Measurements from ENCODE around the gene CIROP. TPM values are rescaled to one million over a fixed set of nuclear protein-coding genes. Genes with fewer than 3 reads are reported as not detected.
A peak's percentile ranks its signal among the peaks of the same experiment; 100 is the strongest.

The CIROP gene
- total and polyA plus RNA-seq, 2 donors (not counting 1 experiment from before 2014, with no cell fraction given), result not detected

DNA sequence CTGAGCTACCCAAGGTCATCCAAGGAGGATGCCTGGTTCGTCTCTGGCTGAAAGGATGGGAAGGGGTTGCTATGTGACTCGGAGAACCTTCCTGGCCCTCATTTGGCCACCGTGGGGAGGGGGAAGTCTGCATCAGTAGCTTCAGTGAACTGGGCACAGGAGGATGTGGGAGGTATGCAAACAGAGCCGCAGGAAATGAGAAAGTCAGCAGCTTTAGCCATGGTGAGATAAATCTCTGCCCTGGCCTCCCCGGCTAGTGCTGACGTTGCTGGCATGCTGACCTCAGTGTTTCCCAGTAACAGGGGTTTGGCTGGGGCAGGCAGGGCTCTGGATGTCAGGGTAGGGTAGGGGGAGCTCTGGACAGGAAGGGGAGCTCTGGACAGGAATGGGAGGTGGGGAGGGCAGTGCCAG, 16.6 kb upstream of the CIROP start:
- peak; percentile 47 for DNase-seq
- Histone ChIP-seq H4K20me1 (ENCODE audit: control insufficient read depth, insufficient read depth, low read length, poor library complexity, severe bottlenecking) (no peaks in the 10 kb centered on the region), H3K4me1 (ENCODE audit: control insufficient read depth in 2 of 2, insufficient read depth in 2 of 2, low read length in 2 of 2) (peaks cover 32 to 35% of the 10 kb centered on the region in 2 donors), H3K4me3 (ENCODE audit: control extremely low read depth in 1 of 5, extremely low read depth in 1 of 5, insufficient read depth in 1 of 5, low read depth in 2 of 5, low read length in 4 of 5) (peak overlapping the region in 3 of 5 experiments; percentile 27 to 36 (median 31)), H3K4me2 (replicated peaks; ENCODE audit: low read depth, low read length, poor library complexity, severe bottlenecking) (peak overlapping the region; percentile 77), H3K36me3 (replicated peaks in 1 of 2; ENCODE audit: control extremely low read depth in 1 of 2, control insufficient read depth in 1 of 2, extremely low read depth in 1 of 2, insufficient read depth in 2 of 2, low read length in 1 of 2) (no peaks in the 10 kb centered on the region), H3K9ac (ENCODE audit: low read length) (peak overlapping the region; percentile 45), H3K27ac (ENCODE audit: low read length in 2 of 2) (peak overlapping the region; percentile 54 to 88), H3K27me3 (replicated peaks in 1 of 4; ENCODE audit: control extremely low read depth in 1 of 4, control insufficient read depth in 3 of 4, insufficient read depth in 4 of 4, low read length in 3 of 4) (no peaks in the 10 kb centered on the region), H3K9me3 (ENCODE audit: control extremely low read depth in 1 of 3, control insufficient read depth in 2 of 3, insufficient read depth in 1 of 3, low read length in 2 of 3) (peaks cover 0 to 3% (median 0%) of the 10 kb centered on the region in 3 donors), H2AFZ (ENCODE audit: insufficient read depth, low read depth, low read length, poor library complexity, severe bottlenecking) (peak overlapping the region; percentile 79), H3K79me2 (ENCODE audit: control insufficient read depth, insufficient read depth, low read length) (no peaks in the 10 kb centered on the region)
- Mint-ChIP-seq H3K27me3 (peaks cover under 1% of the 10 kb centered on the region), H3K27ac (peak overlapping the region; percentile 89), H3K4me1 (peaks cover 34% of the 10 kb centered on the region), H3K9me3 (ENCODE audit: insufficient read depth) (no peaks in the 10 kb centered on the region), H3K4me3 (peak overlapping the region; percentile 79)
- WGBS (ENCODE audit: insufficient coverage), result 23% methylated on average over 6 of the region's 6 CpGs
- ChIA-PET CTCF (interaction anchor here (0.6 to 9.6 kb wide), 31 partner anchors 9 to 895 kb away, joined by 3 to 249 read pairs (median 5); partner anchors contain the start of genes ACIN1, C14orf119, PABPN1 and PPP1R3E), POLR2A (interaction anchor here (0.9 to 1.2 kb wide), 2 partner anchors 26 to 200 kb away, joined by 3 to 4 read pairs; partner anchors contain the start of genes ACIN1, C14orf119 and PABPN1)
- TF ChIP-seq, protein P1, sequence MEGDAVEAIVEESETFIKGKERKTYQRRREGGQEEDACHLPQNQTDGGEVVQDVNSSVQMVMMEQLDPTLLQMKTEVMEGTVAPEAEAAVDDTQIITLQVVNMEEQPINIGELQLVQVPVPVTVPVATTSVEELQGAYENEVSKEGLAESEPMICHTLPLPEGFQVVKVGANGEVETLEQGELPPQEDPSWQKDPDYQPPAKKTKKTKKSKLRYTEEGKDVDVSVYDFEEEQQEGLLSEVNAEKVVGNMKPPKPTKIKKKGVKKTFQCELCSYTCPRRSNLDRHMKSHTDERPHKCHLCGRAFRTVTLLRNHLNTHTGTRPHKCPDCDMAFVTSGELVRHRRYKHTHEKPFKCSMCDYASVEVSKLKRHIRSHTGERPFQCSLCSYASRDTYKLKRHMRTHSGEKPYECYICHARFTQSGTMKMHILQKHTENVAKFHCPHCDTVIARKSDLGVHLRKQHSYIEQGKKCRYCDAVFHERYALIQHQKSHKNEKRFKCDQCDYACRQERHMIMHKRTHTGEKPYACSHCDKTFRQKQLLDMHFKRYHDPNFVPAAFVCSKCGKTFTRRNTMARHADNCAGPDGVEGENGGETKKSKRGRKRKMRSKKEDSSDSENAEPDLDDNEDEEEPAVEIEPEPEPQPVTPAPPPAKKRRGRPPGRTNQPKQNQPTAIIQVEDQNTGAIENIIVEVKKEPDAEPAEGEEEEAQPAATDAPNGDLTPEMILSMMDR (IDR thresholded peaks at IDR 0.05), result no peak
- TF ChIP-seq EZH2 (IDR thresholded peaks at IDR 0.05; ENCODE audit: borderline replicate concordance, insufficient read depth, low read depth, low read length, poor library complexity, severe bottlenecking), result no peak
- peak; percentile 24 for ATAC-seq (ENCODE audit: low read depth)
- intact Hi-C loops (cut with micrococcal nuclease), result loop anchor here (1.0 to 2.0 kb wide), 3 partner anchors 66 to 207 kb away; partner anchors contain the start of gene HOMEZ
